HG02973 (cell line): Measurements from ENCODE around the gene NFKBIE.

Source experiments
- ATAC-seq: cut with Tn5 transposase; IDR thresholded peaks from one replicate; pipeline ENCODE4 v1.9.1; 2021; ENCODE audit warnings: moderate library complexity; ENCODE audit not compliant: unreplicated experiment

The NFKBIE gene

GRCh38 chr6:44297063-44298038 is 32.0 kb upstream of the NFKBIE start:
- ATAC-seq, result no peak

- ATAC-seq, result no peak
Observed at GRCh38 chr6:44294832-44295791, 29.8 kb upstream of the NFKBIE start.

- no peak for ATAC-seq
Observed at GRCh38 chr6:44292661-44293365, 27.5 kb upstream of the NFKBIE start.

- no peak for ATAC-seq
Observed at GRCh38 chr6:44291841-44292240, 26.5 kb upstream of the NFKBIE start.

- no peak for ATAC-seq
Observed at GRCh38 chr6:44289726-44290260, 24.4 kb upstream of the NFKBIE start.

- ATAC-seq, result no peak
Observed at GRCh38 chr6:44286747-44287146, 21.4 kb upstream of the NFKBIE start.

GRCh38 chr6:44286285-44286565 is 20.9 kb upstream of the NFKBIE start:
- no peak for ATAC-seq

- ATAC-seq, result no peak
Observed at GRCh38 chr6:44285552-44286284, 20.4 kb upstream of the NFKBIE start.

- ATAC-seq, result no peak
Observed at GRCh38 chr6:44284867-44285266, 19.5 kb upstream of the NFKBIE start.

GRCh38 chr6:44284121-44284520 is 18.8 kb upstream of the NFKBIE start:
- ATAC-seq, result no peak

GRCh38 chr6:44278774-44279697 is 13.7 kb upstream of the NFKBIE start:
- ATAC-seq, result no peak

- no peak for ATAC-seq
Observed at GRCh38 chr6:44278315-44278714, 13.0 kb upstream of the NFKBIE start.

GRCh38 chr6:44277763-44278162 is 12.4 kb upstream of the NFKBIE start:
- ATAC-seq, result no peak

- no peak for ATAC-seq
Observed at GRCh38 chr6:44276667-44277640, 11.6 kb upstream of the NFKBIE start.

GRCh38 chr6:44275749-44276648 is 10.6 kb upstream of the NFKBIE start:
- ATAC-seq, result no peak

- no peak for ATAC-seq
Observed at GRCh38 chr6:44275271-44275748, 10.0 kb upstream of the NFKBIE start.

- no peak for ATAC-seq
Observed at GRCh38 chr6:44273617-44274016, 8.3 kb upstream of the NFKBIE start.
